Right kidney (tissue), 1 donor: ENCODE data around the gene DNAJC7.
A peak's percentile ranks its signal among the peaks of the same experiment; 100 is the strongest.

ENCODE experiments used
- DNase-seq: peaks from one replicate; pipeline ENCODE4 v3.0.0-alpha.2; 2016

The DNAJC7 gene

GRCh38 chr17:41975099-41976083, 41.8 kb downstream of the DNAJC7 start:
- no peak for DNase-seq

GRCh38 chr17:41974658-41975057, 42.6 kb downstream of the DNAJC7 start:
- DNase-seq, result no peak

- no peak for DNase-seq
Measured at GRCh38 chr17:41974031-41974430, 43.2 kb downstream of the DNAJC7 start.

GRCh38 chr17:41973408-41973811, 43.8 kb downstream of the DNAJC7 start:
- DNase-seq, result no peak

GRCh38 chr17:41972571-41973407, 44.5 kb downstream of the DNAJC7 start:
- DNase-seq, result no peak

- no peak for DNase-seq
Measured at GRCh38 chr17:41971721-41972523, 45.3 kb downstream of the DNAJC7 start.

GRCh38 chr17:41970901-41971331, 46.3 kb downstream of the DNAJC7 start:
- no peak for DNase-seq

GRCh38 chr17:41968676-41969075, 48.6 kb downstream of the DNAJC7 start:
- no peak for DNase-seq

GRCh38 chr17:41967921-41968578, 49.2 kb downstream of the DNAJC7 start:
- no peak for DNase-seq

- DNase-seq, result peak; percentile 38
Measured at GRCh38 chr17:41967141-41967920, 49.9 kb downstream of the DNAJC7 start.

GRCh38 chr17:41966463-41967140, 50.6 kb downstream of the DNAJC7 start, which contains the start of gene CNP:
TSS of gene CNP (plus strand) at chr17:41966795. CDS start at chr17:41966885, 90 bp downstream.
- DNase-seq, result peak; percentile 93

- DNase-seq, result no peak
Measured at GRCh38 chr17:41965694-41966462, 51.4 kb downstream of the DNAJC7 start.

GRCh38 chr17:41962768-41963434, 54.3 kb downstream of the DNAJC7 start:
- peak; percentile 62 for DNase-seq

- no peak for DNase-seq
Measured at GRCh38 chr17:41962111-41962510, 55.1 kb downstream of the DNAJC7 start.

- peak; percentile 46 for DNase-seq
Measured at GRCh38 chr17:41959336-41960095, 57.7 kb downstream of the DNAJC7 start.

- DNase-seq, result no peak
Measured at GRCh38 chr17:41959030-41959335, 58.3 kb downstream of the DNAJC7 start.

- DNase-seq, result no peak
Measured at GRCh38 chr17:41957869-41958439, 59.3 kb downstream of the DNAJC7 start.
